CD4-positive, alpha-beta memory T cell (primary cell): Measurements from ENCODE around the gene SLC7A11. TPM values are rescaled to one million over a fixed set of nuclear protein-coding genes. Genes with fewer than 3 reads are reported as not detected.

ENCODE experiments used
- CTCF ChIA-PET: fragments of 350-600 bp; sonication (Branson Sonifier 250); formaldehyde crosslinking; loops from one replicate; lab custom pipeline; 2021; ENCODE audit warnings: inconsistent platforms; ENCODE audit not compliant: partially characterized antibody; lab: Charles Lee
- POLR2A ChIA-PET: fragments of 350-600 bp; sonication (Branson Sonifier 250); formaldehyde crosslinking; loops from one replicate; lab custom pipeline; 2021; ENCODE audit not compliant: partially characterized antibody; lab: Charles Lee
- DNase-seq, 5 donors: peaks; one replicate each; pipeline versions ENCODE4 v3.0.0 to v3.0.0-alpha.2; 2020 to 2022; ENCODE audit warnings: mixed read lengths in 1 of 5
- H3K27ac ChIP-seq: one replicate; pipeline ENCODE4 v1.7.0; 2013; ENCODE audit warnings: low read depth, low read length
- H3K27me3 ChIP-seq: 2 replicates; pipeline ENCODE4 v1.7.0; 2013; ENCODE audit warnings: mild to moderate bottlenecking, low read length, moderate library complexity; ENCODE audit not compliant: insufficient read depth
- H3K36me3 ChIP-seq: 2 replicates; pipeline ENCODE4 v1.7.0; 2013; ENCODE audit warnings: mild to moderate bottlenecking, low read length, moderate library complexity; ENCODE audit not compliant: insufficient read depth
- H3K4me1 ChIP-seq: 2 replicates; pipeline ENCODE4 v1.7.0; 2013; ENCODE audit warnings: mild to moderate bottlenecking, low read length, moderate library complexity; ENCODE audit not compliant: insufficient read depth
- H3K4me3 ChIP-seq, 2 donors: one replicate each; pipeline ENCODE4 v1.7.0; 2013; ENCODE audit warnings: low read length in 2 of 2, mild to moderate bottlenecking in 1 of 2
- H3K9me3 ChIP-seq, 2 donors: one replicate each; pipeline ENCODE4 v1.7.0; 2013; ENCODE audit warnings: low read length in 2 of 2, control low read depth in 1 of 2; ENCODE audit not compliant: control insufficient read depth in 1 of 2
- H3K27ac Mint-ChIP-seq, 7 donors: one replicate each; pipeline ENCODE4 v1.8.0; 2020 to 2021; ENCODE audit warnings: mixed read lengths in 7 of 7, mild to moderate bottlenecking in 6 of 7, inconsistent platforms in 3 of 7, moderate library complexity in 3 of 7
- H3K27me3 Mint-ChIP-seq, 2 donors: one replicate each; pipeline ENCODE4 v1.8.0; 2020 to 2021; ENCODE audit warnings: mixed read lengths in 2 of 2
- H3K36me3 Mint-ChIP-seq, 2 donors: one replicate each; pipeline ENCODE4 v1.8.0; 2020 to 2021; ENCODE audit warnings: mixed read lengths in 2 of 2, inconsistent platforms in 1 of 2, mild to moderate bottlenecking in 1 of 2
- H3K4me1 Mint-ChIP-seq, 4 donors: one replicate each; pipeline ENCODE4 v1.8.0; 2020 to 2021; ENCODE audit warnings: mixed read lengths in 4 of 4, mild to moderate bottlenecking in 1 of 4
- H3K4me3 Mint-ChIP-seq, 8 donors: one replicate each; pipeline ENCODE4 v1.8.0; 2020 to 2021; ENCODE audit warnings: mixed read lengths in 8 of 8, mild to moderate bottlenecking in 7 of 8, moderate library complexity in 6 of 8, inconsistent platforms in 3 of 8
- H3K9me3 Mint-ChIP-seq, 8 donors: one replicate each; pipeline ENCODE4 v1.8.0; 2020 to 2021; ENCODE audit warnings: mixed read lengths in 8 of 8, mild to moderate bottlenecking in 5 of 8, inconsistent platforms in 3 of 8, moderate library complexity in 1 of 8
- intact Hi-C: fragments of 100-400 bp; cut with micrococcal nuclease; formaldehyde crosslinking; loops from one replicate; pipeline ENCODE4 v1.15.1; 2023
- polyA plus RNA-seq, 2 donors: library from polyadenylated mRNA; unstranded; fragments of 300-500 nt; fragmentation: Illumina TruSeq; gene quantifications; one replicate each; pipeline ENCODE4 v1.2.3, GENCODE V29; 2021
- total RNA-seq, 2 experiments: library from RNA; stranded (reverse); gene quantifications; one replicate each; pipeline ENCODE4 v1.2.3, GENCODE V29; 2021

Gene SLC7A11
- under 1 TPM; 0.78 to 0.93 TPM for total RNA-seq
- polyA plus RNA-seq, result not detected

- peak; percentile 15 to 45 (median 36) for DNase-seq
- Mint-ChIP-seq H3K9me3 (no peaks in the 10 kb centered on the region), H3K27ac (peak within 1 kb of the TSS; percentile 19 to 86 (median 44)), H3K27me3 (no peaks in the 10 kb centered on the region), H3K36me3 (no peaks in the 10 kb centered on the region), H3K4me1 (peaks cover 4 to 12% (median 7%) of the 10 kb centered on the region in 4 donors), H3K4me3 (peak within 1 kb of the TSS; percentile 60 to 79 (median 75))
- H3K36me3 ChIP-seq, result no peaks in the 10 kb centered on the region
- H3K4me3 ChIP-seq, result peak within 1 kb of the TSS in 1 of 2 donors; percentile 22
- CTCF ChIA-PET, result no interaction called here
- no peaks in the 10 kb centered on the region for H3K27me3 ChIP-seq
- no peaks in the 10 kb centered on the region for H3K9me3 ChIP-seq
- peaks cover 6% of the 10 kb centered on the region for H3K4me1 ChIP-seq
- intact Hi-C loops, result no loop called here
- H3K27ac ChIP-seq, result no peak within 1 kb of the TSS
- POLR2A ChIA-PET, result no interaction called here
Observed at GRCh38 chr4:138242076-138242833, at the start of gene SLC7A11. Gene SLC7A11 (minus strand): TSS chr4:138242349. CDS start chr4:138242069, 280 bp downstream.

DNA sequence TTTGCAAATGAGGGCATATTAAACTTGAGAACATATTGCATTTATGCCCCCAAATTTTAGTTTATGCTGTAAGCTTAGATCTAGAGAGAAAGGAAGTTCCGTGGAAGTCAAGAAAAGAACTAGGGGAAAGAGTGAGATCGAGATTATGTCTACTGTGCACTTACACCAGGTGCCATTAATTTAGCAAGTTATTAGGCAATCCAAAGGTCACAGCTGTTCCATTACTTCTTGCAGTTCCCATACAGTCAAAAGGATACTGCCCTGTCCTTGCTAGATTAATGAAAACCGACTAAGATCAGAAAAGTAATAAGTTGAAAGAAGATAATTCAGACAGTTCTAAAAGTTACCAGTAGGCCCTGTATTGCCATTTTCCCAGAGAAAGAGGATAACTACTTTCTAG is 49.3 kb upstream of the SLC7A11 start:
- Mint-ChIP-seq H3K27ac (no peak overlapping the region), H3K9me3 (peaks cover 0 to 4% (median 0%) of the 10 kb centered on the region in 8 donors), H3K27me3 (no peaks in the 10 kb centered on the region), H3K36me3 (no peaks in the 10 kb centered on the region), H3K4me3 (no peak overlapping the region), H3K4me1 (no peaks in the 10 kb centered on the region)
- intact Hi-C loops, result no loop called here
- no peaks in the 10 kb centered on the region for H3K27me3 ChIP-seq
- ChIA-PET POLR2A (no interaction called here), CTCF (no interaction called here)
- H3K27ac ChIP-seq, result no peak overlapping the region
- H3K4me3 ChIP-seq, result no peak overlapping the region
- no peaks in the 10 kb centered on the region for H3K9me3 ChIP-seq
- no peaks in the 10 kb centered on the region for H3K36me3 ChIP-seq
- H3K4me1 ChIP-seq, result no peaks in the 10 kb centered on the region
- no peak for DNase-seq

DNA sequence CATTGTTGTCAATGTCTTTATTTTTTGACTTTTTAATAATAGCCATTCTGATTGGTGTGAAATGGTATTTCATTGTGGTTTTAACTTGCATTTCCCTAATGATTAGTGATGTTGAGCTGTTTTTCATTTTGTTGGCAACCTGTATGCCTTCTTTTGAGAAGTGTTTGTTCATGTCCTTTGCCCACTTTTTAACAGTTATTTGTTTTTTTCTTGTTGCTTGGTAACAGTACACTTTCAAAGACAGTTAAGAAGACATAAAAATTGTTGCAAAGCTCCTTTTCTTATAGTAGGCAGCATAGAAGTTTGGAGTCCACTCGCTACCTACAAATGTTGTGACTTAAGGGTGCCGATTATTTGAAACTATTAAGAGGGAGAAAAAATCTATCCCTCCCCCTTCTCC is 48.7 kb upstream of the SLC7A11 start:
- H3K27ac Mint-ChIP-seq, result no peak overlapping the region
- Histone ChIP-seq H3K27me3 (no peaks in the 10 kb centered on the region), H3K4me3 (no peak overlapping the region), H3K9me3 (no peaks in the 10 kb centered on the region), H3K36me3 (no peaks in the 10 kb centered on the region), H3K4me1 (no peaks in the 10 kb centered on the region), H3K27ac (no peak overlapping the region)
- CTCF ChIA-PET, result no interaction called here
- no peaks in the 10 kb centered on the region for H3K27me3 Mint-ChIP-seq
- no peak overlapping the region for H3K4me3 Mint-ChIP-seq
- no peak for DNase-seq
- no peaks in the 10 kb centered on the region for H3K36me3 Mint-ChIP-seq
- intact Hi-C loops, result no loop called here
- POLR2A ChIA-PET, result no interaction called here
- no peaks in the 10 kb centered on the region for H3K4me1 Mint-ChIP-seq
- H3K9me3 Mint-ChIP-seq, result peaks cover 0 to 4% (median 0%) of the 10 kb centered on the region in 8 donors

DNA sequence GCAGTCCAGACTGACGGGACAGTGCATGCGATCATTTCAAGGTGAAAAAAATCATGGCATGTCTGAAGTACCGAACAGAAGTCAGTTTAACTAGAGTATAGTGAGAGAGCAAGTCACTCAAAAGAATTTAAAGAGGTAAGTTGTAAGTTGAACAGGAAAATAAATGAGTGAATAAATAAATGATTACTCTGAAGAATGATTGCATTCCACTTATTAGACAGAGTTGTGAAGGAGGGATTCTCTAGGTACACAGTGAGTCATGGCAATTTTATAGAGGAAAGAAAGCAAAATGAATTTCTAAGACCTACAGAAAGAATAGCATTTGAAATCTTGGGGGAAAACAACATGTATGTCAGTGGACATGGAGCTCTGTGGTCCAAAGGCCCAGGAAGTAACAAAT is 37.1 kb upstream of the SLC7A11 start:
- no peaks in the 10 kb centered on the region for H3K36me3 Mint-ChIP-seq
- no peak overlapping the region for H3K4me3 Mint-ChIP-seq
- DNase-seq, result no peak
- Histone ChIP-seq H3K27me3 (no peaks in the 10 kb centered on the region), H3K4me3 (no peak overlapping the region), H3K27ac (no peak overlapping the region), H3K9me3 (no peaks in the 10 kb centered on the region), H3K4me1 (no peaks in the 10 kb centered on the region), H3K36me3 (no peaks in the 10 kb centered on the region)
- no peak overlapping the region for H3K27ac Mint-ChIP-seq
- H3K9me3 Mint-ChIP-seq, result peaks cover 0 to 6% (median 2%) of the 10 kb centered on the region in 8 donors
- intact Hi-C loops, result no loop called here
- H3K27me3 Mint-ChIP-seq, result no peaks in the 10 kb centered on the region
- POLR2A ChIA-PET, result no interaction called here
- H3K4me1 Mint-ChIP-seq, result no peaks in the 10 kb centered on the region
- CTCF ChIA-PET, result no interaction called here

DNA sequence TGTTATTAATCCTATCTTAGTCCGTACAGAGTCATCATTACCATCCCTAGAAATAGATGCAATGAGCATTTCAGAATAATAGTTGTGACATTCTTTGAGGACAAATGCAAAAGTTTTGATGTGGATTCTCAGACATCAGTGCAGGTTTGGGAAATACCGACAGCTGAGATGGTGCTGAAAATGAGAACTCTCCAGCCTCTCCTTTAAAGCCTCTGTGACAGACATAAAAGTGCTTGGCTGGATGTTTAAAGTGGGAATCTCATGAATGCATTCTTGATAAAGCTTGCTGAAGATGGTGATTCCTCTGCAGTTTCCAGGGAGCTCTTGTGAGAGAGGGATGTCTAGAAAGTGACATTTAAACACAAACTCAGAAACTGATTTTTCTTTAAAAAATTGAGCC is 35.0 kb upstream of the SLC7A11 start:
- Mint-ChIP-seq H3K27ac (no peak overlapping the region), H3K36me3 (no peaks in the 10 kb centered on the region), H3K9me3 (peaks cover 0 to 3% (median under 1%) of the 10 kb centered on the region in 8 donors), H3K4me1 (no peaks in the 10 kb centered on the region), H3K27me3 (no peaks in the 10 kb centered on the region), H3K4me3 (no peak overlapping the region)
- Histone ChIP-seq H3K36me3 (no peaks in the 10 kb centered on the region), H3K9me3 (no peaks in the 10 kb centered on the region), H3K4me3 (no peak overlapping the region), H3K4me1 (no peaks in the 10 kb centered on the region), H3K27me3 (no peaks in the 10 kb centered on the region), H3K27ac (no peak overlapping the region)
- no peak for DNase-seq
- POLR2A ChIA-PET, result no interaction called here
- CTCF ChIA-PET, result no interaction called here
- intact Hi-C loops, result no loop called here

GRCh38 chr4:138275963-138276621 is 33.9 kb upstream of the SLC7A11 start:
- H3K27ac ChIP-seq, result no peak overlapping the region
- Mint-ChIP-seq H3K36me3 (no peaks in the 10 kb centered on the region), H3K4me1 (no peaks in the 10 kb centered on the region), H3K9me3 (peaks cover 0 to 3% (median 0%) of the 10 kb centered on the region in 8 donors), H3K27ac (no peak overlapping the region), H3K27me3 (no peaks in the 10 kb centered on the region), H3K4me3 (no peak overlapping the region)
- no peaks in the 10 kb centered on the region for H3K4me1 ChIP-seq
- H3K36me3 ChIP-seq, result no peaks in the 10 kb centered on the region
- no peak for DNase-seq
- H3K27me3 ChIP-seq, result no peaks in the 10 kb centered on the region
- ChIA-PET CTCF (no interaction called here), POLR2A (no interaction called here)
- H3K9me3 ChIP-seq, result no peaks in the 10 kb centered on the region
- H3K4me3 ChIP-seq, result no peak overlapping the region
- intact Hi-C loops, result no loop called here

GRCh38 chr4:138275216-138275615 is 33.1 kb upstream of the SLC7A11 start:
- Mint-ChIP-seq H3K27ac (no peak overlapping the region), H3K9me3 (peaks cover 0 to 3% (median 0%) of the 10 kb centered on the region in 8 donors), H3K4me3 (no peak overlapping the region), H3K36me3 (no peaks in the 10 kb centered on the region), H3K27me3 (no peaks in the 10 kb centered on the region), H3K4me1 (no peaks in the 10 kb centered on the region)
- Histone ChIP-seq H3K4me1 (no peaks in the 10 kb centered on the region), H3K4me3 (no peak overlapping the region), H3K9me3 (no peaks in the 10 kb centered on the region), H3K36me3 (no peaks in the 10 kb centered on the region), H3K27ac (no peak overlapping the region), H3K27me3 (no peaks in the 10 kb centered on the region)
- ChIA-PET POLR2A (interaction anchor here (0.6 kb wide), 1 partner anchor 28 kb away, joined by 3 read pairs; no protein-coding TSS in a partner anchor), CTCF (no interaction called here)
- intact Hi-C loops, result no loop called here
- DNase-seq, result no peak
